ENCODE results near the gene ANKRD26. TPM values are rescaled to one million over a fixed set of nuclear protein-coding genes. Genes with fewer than 3 reads are reported as not detected.

ANKRD26 gene
- total and polyA plus RNA-seq, 2 experiments from 2014 or later, result 7.9 to 23.1 TPM

Small RNA genes lying within 50 kb of the gene (small RNA-seq; reads per million reads assigned to genes)
- not detected for gene RNU6-490P (ENCODE audit: low replicate concordance)

Other genes with a start within 250 kb of the ANKRD26 start
- gene ABI1, start 239.5 kb downstream of the ANKRD26 start, total RNA-seq (2014; rRNA removed; shearing (Covaris generic)), result 27.0 and 30.7 TPM in 2 replicates
- 18.7 and 22.3 TPM in 2 replicates for gene ABI1, start 239.5 kb downstream of the ANKRD26 start, polyA plus RNA-seq (2016; fragmentation: Nextera tagmentation; extraction: Ambion mirVana)
- gene YME1L1, start 53.9 kb upstream of the ANKRD26 start, total RNA-seq (2014; rRNA removed; shearing (Covaris generic)), result 94.3 and 105 TPM in 2 replicates
- gene YME1L1, start 53.9 kb upstream of the ANKRD26 start, polyA plus RNA-seq (2016; fragmentation: Nextera tagmentation; extraction: Ambion mirVana), result 34.9 and 44.3 TPM in 2 replicates
- gene MASTL, start 54.9 kb upstream of the ANKRD26 start, total RNA-seq (2014; rRNA removed; shearing (Covaris generic)), result 40.0 and 43.1 TPM in 2 replicates
- gene MASTL, start 54.9 kb upstream of the ANKRD26 start, polyA plus RNA-seq (2016; fragmentation: Nextera tagmentation; extraction: Ambion mirVana), result 23.4 and 28.2 TPM in 2 replicates
- 9.8 and 12.5 TPM in 2 replicates for gene ACBD5, start 140.3 kb upstream of the ANKRD26 start, total RNA-seq (2014; rRNA removed; shearing (Covaris generic))
- 6.7 and 10.1 TPM in 2 replicates for gene ACBD5, start 140.3 kb upstream of the ANKRD26 start, polyA plus RNA-seq (2016; fragmentation: Nextera tagmentation; extraction: Ambion mirVana)

Data from GM23338 (cell line).